Hematopoietic multipotent progenitor cell treated with erythropoietin and hydrocortisone succinate and interleukin-3 and kit ligand, for 8 days (in vitro differentiated cells): ENCODE measurements around the gene TIAM2.
A peak's percentile ranks its signal among the peaks of the same experiment; 100 is the strongest.
"Not testable (repeated sequence)": the region's sequence is repeated elsewhere in the genome, so short reads cannot be mapped to it uniquely, and the experiment has no call there.

Source experiments
- DNase-seq: peaks from one replicate; pipeline ENCODE4 v3.0.0-alpha.2; 2015

The TIAM2 gene

GRCh38 chr6:155066921-155067680, 72.0 kb downstream of the TIAM2 start:
- no peak for DNase-seq

GRCh38 chr6:155067956-155068615, 73.0 kb downstream of the TIAM2 start:
- DNase-seq, result no peak

DNA sequence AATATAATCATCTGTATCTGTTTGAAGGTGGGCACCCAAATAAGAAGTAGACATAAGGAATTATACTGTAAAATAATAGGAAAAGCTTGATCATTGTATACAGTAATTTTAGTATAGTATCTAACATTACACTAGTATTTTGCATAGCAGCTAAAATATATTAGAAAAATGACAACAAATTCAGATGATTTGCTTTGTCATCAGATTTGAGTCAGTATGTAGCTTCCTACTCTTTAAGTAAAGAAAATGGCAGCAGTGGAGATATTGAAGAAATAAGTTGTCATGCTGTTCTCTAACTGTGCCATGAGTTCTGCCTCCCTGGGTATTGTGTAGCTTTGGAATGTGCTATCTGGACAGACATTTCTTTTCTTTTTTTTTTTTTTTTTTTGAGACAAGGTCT, 74.4 kb downstream of the TIAM2 start:
- no peak for DNase-seq

DNA sequence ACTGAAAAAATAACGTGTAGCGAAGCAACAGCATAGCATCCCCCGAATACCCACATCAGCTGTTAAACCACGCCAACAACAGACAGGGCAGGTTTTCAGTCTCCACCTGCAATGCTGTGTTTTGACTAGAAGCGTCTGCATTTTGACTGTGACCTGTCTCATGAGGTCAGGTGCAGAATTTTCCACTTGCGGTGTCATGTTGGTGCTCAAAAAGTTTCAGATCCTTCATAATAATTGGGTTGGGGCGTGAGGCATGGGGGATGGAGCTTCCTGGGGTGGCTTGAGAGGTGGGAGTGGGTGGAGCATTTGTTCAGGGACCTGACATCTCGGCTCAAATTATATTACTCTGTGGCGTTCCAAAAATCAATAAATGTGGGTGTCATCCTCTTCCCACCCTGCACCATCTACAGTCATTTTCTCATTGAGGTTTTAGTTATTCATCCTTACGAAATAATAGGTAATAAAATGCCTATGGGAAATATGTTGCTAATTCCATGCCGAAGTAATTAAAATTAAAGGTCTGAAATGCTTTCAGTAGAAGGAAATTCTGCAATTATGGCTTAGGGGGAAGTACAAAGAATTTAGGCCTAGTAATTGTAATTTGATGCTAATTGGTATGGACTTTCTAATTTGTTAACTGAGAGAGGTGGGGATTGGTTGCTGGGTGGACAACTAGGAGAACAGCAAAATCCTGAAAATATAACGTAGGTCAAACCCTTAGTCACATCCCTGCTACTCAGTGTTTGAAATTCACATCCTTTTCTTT, 81.0 kb downstream of the TIAM2 start:
- no peak for DNase-seq

DNA sequence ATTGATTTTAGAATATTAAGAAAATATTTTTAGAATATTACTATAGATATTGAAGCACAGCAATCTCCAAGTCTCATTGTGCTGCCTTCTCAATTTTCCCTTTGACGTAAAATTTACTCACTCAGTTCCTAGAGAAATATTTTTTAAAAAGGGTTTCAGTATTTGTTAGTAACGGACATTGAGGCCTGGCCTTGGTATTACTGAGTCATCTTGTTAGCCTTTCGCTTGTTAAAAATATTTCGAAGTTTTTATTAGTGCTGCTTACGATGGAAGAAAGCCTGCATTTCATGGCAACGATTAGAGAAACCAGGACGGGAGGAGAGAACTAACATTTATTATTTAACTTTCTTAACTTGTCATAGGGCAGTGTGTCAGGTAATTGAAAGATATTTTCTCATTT, 82.2 kb downstream of the TIAM2 start:
- DNase-seq, result no peak

DNA sequence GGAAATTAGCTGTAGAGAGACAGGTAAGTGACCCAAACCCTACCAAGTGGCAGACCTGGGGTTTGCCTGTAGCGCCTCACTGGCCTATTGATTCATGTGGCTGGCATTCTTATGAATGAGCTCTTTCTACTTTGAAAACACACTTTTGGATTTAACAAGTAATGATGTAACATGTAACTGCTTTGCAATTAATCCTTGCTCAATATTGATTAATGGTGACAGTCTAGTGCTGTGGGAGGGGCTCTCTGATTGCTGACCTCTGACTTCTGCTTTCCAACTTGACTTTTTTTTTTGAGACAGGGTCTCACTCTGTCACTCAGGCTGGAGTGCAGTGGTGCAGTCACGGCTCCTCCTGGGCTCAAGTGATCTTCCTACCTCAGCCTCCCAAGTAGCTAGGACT, 82.7 kb downstream of the TIAM2 start:
- DNase-seq, result no peak

DNA sequence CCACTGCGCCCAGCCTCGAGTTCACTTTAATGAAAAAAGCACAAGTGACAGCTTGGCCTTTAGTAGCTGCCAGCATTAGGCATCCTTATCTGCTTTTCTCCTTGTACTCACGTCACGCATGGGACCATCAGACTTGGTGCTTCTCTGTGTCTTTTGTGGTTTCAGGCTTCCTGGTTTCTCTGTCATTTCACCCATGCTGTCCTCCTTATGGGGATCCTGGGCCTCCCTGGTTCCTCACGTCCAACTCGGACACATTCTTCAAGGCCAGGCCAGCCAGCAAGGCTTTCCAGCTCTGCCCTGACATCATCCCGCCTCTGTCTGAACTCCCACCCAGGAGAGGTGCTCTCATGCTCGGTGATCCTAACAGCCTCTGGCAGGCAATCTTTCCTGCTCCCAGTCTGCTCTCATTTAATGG, 83.2 kb downstream of the TIAM2 start:
- peak; percentile 86 for DNase-seq

DNA sequence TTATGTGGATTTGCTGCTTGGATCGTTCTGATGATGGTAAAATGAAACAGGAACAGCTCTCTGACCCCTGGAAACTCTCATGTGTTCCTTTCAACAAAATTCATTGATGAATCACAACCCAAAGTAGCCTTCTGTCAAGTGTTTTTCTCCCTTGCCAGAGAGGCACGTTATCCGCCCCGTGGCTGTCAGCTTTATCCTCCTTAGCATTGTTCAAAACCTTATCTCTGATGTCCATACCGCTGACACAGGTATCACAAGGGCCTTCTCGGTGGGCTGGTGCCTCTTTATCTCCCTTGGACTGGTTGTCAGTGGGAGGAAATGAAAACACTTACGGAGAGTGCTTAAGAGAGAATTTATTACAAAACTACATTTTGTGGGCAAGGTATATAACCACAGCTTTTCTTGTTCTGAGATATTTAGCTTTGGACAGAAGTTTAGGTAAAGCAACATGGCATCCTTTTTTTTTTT, 84.9 kb downstream of the TIAM2 start:
- DNase-seq, result peak; percentile 95

DNA sequence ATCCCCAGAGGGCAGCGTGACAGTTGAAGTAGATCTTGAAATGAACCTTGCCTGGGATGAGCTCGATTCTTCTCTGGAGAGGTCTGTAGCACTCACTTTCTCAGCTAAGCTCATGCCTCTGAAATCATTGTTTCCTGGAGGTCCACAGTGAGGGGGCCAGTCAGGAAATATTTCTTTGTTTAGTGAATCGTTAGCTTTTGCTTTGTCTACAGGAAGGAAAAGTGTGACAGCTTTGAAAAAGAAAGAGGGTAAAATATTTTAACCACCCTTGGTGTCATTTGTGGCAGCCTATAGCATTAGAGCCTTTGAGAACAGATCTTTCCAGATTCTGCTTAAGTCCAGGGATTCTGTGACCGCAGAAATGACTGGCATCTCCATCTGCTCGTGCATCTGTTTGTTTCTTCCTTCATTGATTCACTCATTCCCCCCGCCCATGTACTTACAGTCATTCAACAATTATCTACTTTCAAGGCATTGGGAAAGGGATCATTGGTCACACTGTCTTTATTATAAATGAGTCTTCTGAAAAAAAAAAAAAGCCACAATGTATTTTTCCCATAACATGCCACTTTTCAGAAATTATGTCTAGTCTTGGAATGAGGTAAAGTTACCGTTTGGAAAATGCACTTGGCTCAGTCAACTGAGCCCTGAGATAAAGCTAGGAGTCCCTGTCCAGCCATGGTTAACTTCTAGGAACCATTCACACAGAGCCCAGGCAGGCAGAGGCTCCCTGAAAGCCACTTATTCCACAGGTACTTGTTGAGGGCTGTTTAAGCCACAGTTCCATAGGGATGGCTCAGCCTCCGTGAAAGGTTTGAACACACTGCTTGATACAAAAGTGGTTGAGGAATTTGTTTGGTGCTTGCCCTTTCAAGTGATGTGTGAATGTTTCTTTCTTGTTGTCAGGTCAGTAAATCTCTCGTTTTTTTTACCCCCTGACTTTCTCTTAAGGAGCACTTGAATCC, 86.0 kb downstream of the TIAM2 start:
- peak; percentile 43 for DNase-seq

DNA sequence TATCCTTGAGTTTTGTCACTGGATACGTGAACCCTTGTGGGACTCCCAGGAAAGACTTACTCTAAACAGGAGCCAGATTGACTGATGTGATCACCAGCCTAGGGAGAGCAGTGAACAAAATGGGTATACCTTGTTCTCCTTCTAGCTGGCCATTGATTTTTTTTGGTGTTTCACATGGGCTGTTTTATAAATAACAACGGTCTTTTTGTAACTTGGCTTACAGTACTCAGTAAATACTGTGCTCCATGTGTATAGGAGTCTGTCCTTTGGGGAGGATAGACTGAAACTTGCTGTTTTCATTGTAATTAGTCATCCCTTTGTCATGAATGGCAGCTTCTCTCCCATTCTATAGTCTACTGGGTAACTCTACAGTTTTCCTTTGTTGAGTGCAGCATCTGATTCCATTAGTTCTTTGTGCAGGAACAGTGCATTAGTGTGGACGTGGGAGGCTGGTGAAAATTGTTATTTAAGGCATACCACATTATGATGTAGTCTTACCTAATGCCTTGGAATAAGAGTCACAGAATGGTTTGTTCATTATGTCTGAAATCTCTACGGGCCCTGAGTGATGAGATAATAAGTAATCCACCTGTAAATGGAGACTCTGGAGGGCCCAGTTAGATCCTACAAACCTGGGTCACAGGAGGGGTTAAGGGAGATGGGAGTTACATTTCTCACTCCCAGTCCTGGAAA, 89.5 kb downstream of the TIAM2 start:
- DNase-seq, result no peak

DNA sequence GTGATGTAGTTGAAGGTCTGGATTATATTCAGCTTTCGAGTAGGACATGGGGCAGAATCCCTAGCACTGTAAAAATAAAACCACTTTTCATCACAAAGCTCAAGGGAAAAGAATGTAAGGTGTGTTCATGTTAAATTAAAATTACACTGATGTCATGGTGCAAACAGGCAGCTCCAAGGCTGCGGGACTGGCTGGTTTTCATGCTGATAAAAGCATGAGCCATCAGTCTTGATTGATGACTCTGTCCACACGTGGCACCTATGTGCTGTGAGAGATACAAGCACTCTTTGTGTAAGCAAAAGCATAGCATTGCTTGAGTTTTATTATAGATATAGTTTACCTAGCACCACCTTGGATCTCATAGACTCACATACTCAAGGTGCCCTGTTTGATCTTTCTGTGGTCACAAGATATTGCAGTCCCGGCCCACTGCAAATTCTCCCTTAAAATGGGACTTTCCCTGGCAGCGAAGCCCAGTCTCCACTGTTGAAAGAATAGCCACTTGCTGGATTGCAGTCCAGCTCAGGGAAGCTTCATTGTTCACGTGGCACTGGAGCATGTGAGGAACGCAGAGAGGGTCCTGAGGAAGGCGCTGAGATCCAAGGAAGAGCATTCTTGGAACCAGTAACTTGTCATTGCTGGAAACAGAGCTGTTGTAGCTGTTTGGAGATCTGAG, 90.6 kb downstream of the TIAM2 start:
- peak; percentile 45 for DNase-seq

DNA sequence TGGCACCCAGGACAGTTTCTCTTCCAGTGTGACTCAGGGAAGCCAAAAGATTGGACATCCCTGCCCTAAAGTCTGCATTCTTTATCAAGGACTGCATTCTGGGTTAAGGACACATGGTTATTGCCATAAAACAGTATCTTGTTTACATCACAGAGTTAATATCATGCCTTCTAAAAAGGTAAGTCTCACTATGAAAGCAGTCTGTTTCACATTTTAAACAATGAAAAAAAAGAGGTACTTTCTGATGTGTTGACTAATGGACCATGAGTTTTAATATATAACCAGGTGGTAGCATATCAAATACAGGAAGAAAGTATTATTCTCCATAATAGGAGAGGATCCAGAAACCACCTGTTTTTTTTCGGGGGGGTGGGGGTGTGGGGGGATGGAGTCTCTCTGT, 93.7 kb downstream of the TIAM2 start:
- no peak for DNase-seq

GRCh38 chr6:155089746-155090145, 94.6 kb downstream of the TIAM2 start:
- no peak for DNase-seq

GRCh38 chr6:155090166-155090565, 95.1 kb downstream of the TIAM2 start:
- no peak for DNase-seq

DNA sequence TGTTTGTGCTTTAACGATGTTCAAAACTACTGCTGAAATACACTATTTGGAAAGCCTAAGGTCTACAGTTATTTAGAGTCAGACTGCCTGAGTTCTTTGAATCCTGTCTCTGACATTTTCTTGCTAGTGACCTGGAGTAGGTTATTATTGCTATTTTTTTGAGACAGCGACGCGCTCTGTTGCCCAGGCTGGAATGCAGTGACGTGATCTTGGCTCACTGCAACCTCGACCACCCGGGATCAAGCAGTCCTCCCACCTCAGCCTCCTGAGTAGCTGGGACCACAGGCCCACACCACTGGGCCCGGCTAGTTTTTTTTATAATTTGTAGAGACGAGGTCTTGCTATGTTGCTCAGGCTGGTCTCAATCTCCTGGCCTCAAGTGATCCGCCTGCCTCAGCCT, 96.6 kb downstream of the TIAM2 start:
- no peak for DNase-seq

DNA sequence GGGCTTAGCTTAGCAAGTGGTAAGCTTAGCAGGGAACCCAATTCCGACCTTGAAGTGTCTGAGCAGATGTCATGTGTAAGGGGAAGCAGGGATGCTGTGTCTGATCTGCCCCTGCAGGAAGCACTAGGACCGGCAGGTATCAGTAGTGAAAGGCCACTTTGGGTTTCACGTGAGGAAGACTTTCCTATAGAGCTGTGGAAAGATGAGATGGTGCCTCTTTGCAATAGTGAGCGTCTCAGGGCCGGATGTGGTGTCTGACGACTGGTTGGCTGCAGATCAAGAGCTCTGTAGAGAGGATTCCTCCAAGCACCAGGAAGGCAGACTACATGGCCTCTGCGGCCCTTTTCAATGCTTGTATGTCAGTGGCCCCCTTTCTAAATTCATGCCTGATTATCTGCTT, 98.3 kb downstream of the TIAM2 start:
- no peak for DNase-seq

GRCh38 chr6:155100087-155100486, 105.0 kb downstream of the TIAM2 start:
- DNase-seq, result no peak

- DNase-seq, result no peak
These were observed 105.5 kb downstream of the TIAM2 start for GRCh38 chr6:155100591-155100990.

- not testable (repeated sequence) for DNase-seq
These were observed 108.0 kb downstream of the TIAM2 start for GRCh38 chr6:155103083-155103645.

- no peak for DNase-seq
These were observed 108.8 kb downstream of the TIAM2 start for GRCh38 chr6:155103816-155104366.
